T-cell (primary cell): ENCODE results near the gene UBE2S. TPM values are rescaled to one million over a fixed set of nuclear protein-coding genes. Genes with fewer than 3 reads are reported as not detected.

ENCODE experiments used
- ATAC-seq, 4 experiments: fragments of 200-7000 bp in 3 of 4; fragments of 150-1000 bp in 1 of 4; cut with Tn5 transposase; replicated peaks in 1 of 4; 1 replicate in 3 of 4; 2 replicates in 1 of 4; pipeline ENCODE4 v1.10.0; 2021; ENCODE audit warnings: moderate library complexity in 3 of 4, mild to moderate bottlenecking in 2 of 4, moderate number of reproducible peaks in 1 of 4
- CTCF ChIA-PET, 2 donors: fragments of 300-600 bp; sonication (Branson Sonifier 250); formaldehyde crosslinking; loops; one replicate each; lab custom pipeline; 2022; ENCODE audit warnings: antibody characterized with exemption in 2 of 2; lab: Charles Lee
- POLR2A ChIA-PET, 2 donors: fragments of 300-600 bp; sonication (Branson Sonifier 250); formaldehyde crosslinking; loops; one replicate each; lab custom pipeline; 2022; ENCODE audit warnings: antibody characterized with exemption in 2 of 2; lab: Charles Lee
- DNase-seq, 35 experiments: peaks; one replicate each; pipeline versions ENCODE4 v3.0.0 to v3.0.0-alpha.2; 2013 to 2023
- H3K27ac ChIP-seq: one replicate; pipeline ENCODE4 v1.5.1; 2013; ENCODE audit warnings: low read length
- H3K27me3 ChIP-seq, 2 experiments: replicated peaks in 1 of 2; 1 replicate in 1 of 2; 2 replicates in 1 of 2; pipeline versions ENCODE4 v1.6.1 to v1.7.0; 2013; ENCODE audit warnings: low read length in 1 of 2, mixed read lengths in 1 of 2; ENCODE audit not compliant: control insufficient read depth in 2 of 2, insufficient read depth in 2 of 2; ENCODE audit errors: extremely low read depth in 1 of 2
- H3K36me3 ChIP-seq, 2 donors: 1 replicate in 1 of 2; 2 replicates in 1 of 2; pipeline versions ENCODE4 v1.6.1 to v1.7.0; 2013; ENCODE audit warnings: low read length in 1 of 2; ENCODE audit not compliant: control insufficient read depth in 2 of 2, insufficient read depth in 1 of 2; ENCODE audit errors: extremely low read depth in 1 of 2
- H3K4me1 ChIP-seq, 2 experiments: 1 replicate in 1 of 2; 2 replicates in 1 of 2; pipeline versions ENCODE4 v1.6.1 to v1.7.0; 2013; ENCODE audit warnings: low read length in 2 of 2, mixed read lengths in 1 of 2; ENCODE audit not compliant: insufficient read depth in 2 of 2, control insufficient read depth in 1 of 2; ENCODE audit errors: extremely low read depth in 1 of 2
- H3K4me3 ChIP-seq, 2 donors: 1 replicate in 1 of 2; 2 replicates in 1 of 2; pipeline versions ENCODE4 v1.5.1 to v1.7.0; 2013; ENCODE audit warnings: mild to moderate bottlenecking in 2 of 2, low read length in 1 of 2, moderate library complexity in 1 of 2; ENCODE audit not compliant: control insufficient read depth in 1 of 2; ENCODE audit errors: extremely low read depth in 1 of 2
- H3K9me3 ChIP-seq: 2 replicates; pipeline ENCODE4 v1.7.0; 2013
- H3K27ac Mint-ChIP-seq, 2 donors: one replicate each; pipeline ENCODE4 v1.8.0; 2020 to 2021; ENCODE audit warnings: mild to moderate bottlenecking in 2 of 2, mixed read lengths in 2 of 2
- H3K27me3 Mint-ChIP-seq, 2 donors: one replicate each; pipeline ENCODE4 v1.8.0; 2021 to 2022; ENCODE audit warnings: mixed read lengths in 2 of 2
- H3K36me3 Mint-ChIP-seq: one replicate; pipeline ENCODE4 v1.8.0; 2021; ENCODE audit warnings: mixed read lengths
- H3K4me1 Mint-ChIP-seq, 3 donors: one replicate each; pipeline ENCODE4 v1.8.0; 2020 to 2022; ENCODE audit warnings: mixed read lengths in 3 of 3, mild to moderate bottlenecking in 1 of 3
- H3K4me3 Mint-ChIP-seq, 3 donors: one replicate each; pipeline ENCODE4 v1.8.0; 2020 to 2022; ENCODE audit warnings: mild to moderate bottlenecking in 3 of 3, mixed read lengths in 3 of 3, moderate library complexity in 3 of 3
- H3K9me3 Mint-ChIP-seq, 3 donors: one replicate each; pipeline ENCODE4 v1.8.0; 2020 to 2022; ENCODE audit warnings: mixed read lengths in 3 of 3
- whole genome bisulfite sequencing: methylation state at CpG from one replicate; pipeline ENCODE4 v1.1.5; 2013; ENCODE audit warnings: missing lambda C conversion rate; ENCODE audit not compliant: insufficient coverage; 5-methylcytosine and 5-hydroxymethylcytosine counted together
- total RNA-seq, 35 experiments: library from RNA in 6 of 35; stranded (reverse) in 6 of 35; fragments of 120-200 nt in 1 of 35; gene quantifications; one replicate each; pipeline versions ENCODE4 v1.2.1 to v1.2.4 and lab custom pipeline; 2013 to 2026

Gene UBE2S
- total RNA-seq, 5 donors from 2014 or later (not counting 1 experiment from before 2014, with no cell fraction given), result 27.5 to 75.2 (median 35.1) TPM

- ChIA-PET POLR2A (no interaction called here), CTCF (no interaction called here)
- peaks cover 19 to 33% (median 20%) of the 10 kb centered on the region in 3 donors for H3K4me1 Mint-ChIP-seq
- Histone ChIP-seq H3K4me3 (peak overlapping the region; percentile 45 to 70), H3K4me1 (peaks cover 0 to 33% of the 10 kb centered on the region in 2 experiments), H3K9me3 (no peaks in the 10 kb centered on the region), H3K27me3 (peaks cover 2 to 77% of the 10 kb centered on the region in 2 experiments), H3K27ac (no peak overlapping the region), H3K36me3 (no peaks in the 10 kb centered on the region)
- H3K36me3 Mint-ChIP-seq, result no peaks in the 10 kb centered on the region
- peaks cover 31 to 47% of the 10 kb centered on the region in 2 donors for H3K27me3 Mint-ChIP-seq
- no peak overlapping the region for H3K27ac Mint-ChIP-seq
- H3K9me3 Mint-ChIP-seq, result no peaks in the 10 kb centered on the region
- 6% methylated on average over 13 of the region's 24 CpGs for WGBS
- H3K4me3 Mint-ChIP-seq, result peak overlapping the region; percentile 61 to 78 (median 73)
- peak in 1 of 35 experiments; percentile 26 for DNase-seq
- peak in 3 of 4 experiments; percentile 2 to 7 (median 7) for ATAC-seq
Measured at GRCh38 chr19:55353356-55353802, 54.2 kb downstream of the UBE2S start.

DNA sequence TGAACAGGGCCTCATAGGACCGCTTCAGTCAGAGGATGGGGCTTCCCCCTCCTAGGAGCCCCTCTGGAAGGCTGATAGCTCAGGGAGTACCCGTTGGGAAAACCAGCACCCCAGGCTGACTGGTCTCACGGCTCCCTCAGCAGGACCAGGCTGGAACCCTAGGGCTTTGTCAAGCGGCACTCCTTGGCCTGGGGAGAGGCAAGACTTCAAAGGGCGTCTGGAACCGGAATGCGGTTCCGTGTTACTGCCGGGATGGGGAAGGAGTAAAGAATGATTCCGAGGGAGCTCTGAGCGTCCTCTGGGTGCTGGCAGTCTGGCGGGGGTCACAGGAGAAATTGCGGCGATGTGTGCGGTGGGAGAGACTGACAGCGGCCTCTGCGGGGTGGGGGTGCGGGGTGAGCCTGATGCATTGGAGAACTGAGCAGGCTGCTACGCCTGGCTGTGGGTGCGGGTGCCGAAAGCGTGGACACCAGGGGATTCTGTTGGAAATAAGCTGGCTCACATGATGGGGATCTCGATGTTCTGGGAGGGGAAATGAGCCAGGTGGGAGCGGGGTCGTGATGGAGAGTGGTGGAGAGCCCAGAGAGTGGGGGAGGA is 54.9 kb downstream of the UBE2S start:
- Histone ChIP-seq H3K27me3 (peaks cover 2 to 74% of the 10 kb centered on the region in 2 experiments), H3K9me3 (no peaks in the 10 kb centered on the region), H3K4me1 (peaks cover 0 to 33% of the 10 kb centered on the region in 2 experiments), H3K36me3 (no peaks in the 10 kb centered on the region), H3K4me3 (no peak overlapping the region), H3K27ac (no peak overlapping the region)
- Mint-ChIP-seq H3K4me1 (peaks cover 19 to 33% (median 20%) of the 10 kb centered on the region in 3 donors), H3K9me3 (no peaks in the 10 kb centered on the region), H3K4me3 (peak overlapping the region in 2 of 3 donors; percentile 34 to 78), H3K36me3 (no peaks in the 10 kb centered on the region), H3K27me3 (peaks cover 31 to 45% of the 10 kb centered on the region in 2 donors), H3K27ac (no peak overlapping the region)
- 74% methylated on average over 25 of the region's 25 CpGs for WGBS
- CTCF ChIA-PET, result no interaction called here
- POLR2A ChIA-PET, result no interaction called here
- DNase-seq, result no peak
- no peak for ATAC-seq

- no peak for DNase-seq
- H3K27ac Mint-ChIP-seq, result no peak overlapping the region
- no peak for ATAC-seq
- POLR2A ChIA-PET, result no interaction called here
- peaks cover 26 to 39% of the 10 kb centered on the region in 2 donors for H3K27me3 Mint-ChIP-seq
- peak overlapping the region in 1 of 3 donors; percentile 78 for H3K4me3 Mint-ChIP-seq
- CTCF ChIA-PET, result no interaction called here
- 21% methylated on average over 4 of the region's 6 CpGs for WGBS
- H3K9me3 Mint-ChIP-seq, result no peaks in the 10 kb centered on the region
- no peaks in the 10 kb centered on the region for H3K36me3 Mint-ChIP-seq
- Histone ChIP-seq H3K27ac (no peak overlapping the region), H3K4me1 (peaks cover 0 to 33% of the 10 kb centered on the region in 2 experiments), H3K27me3 (peaks cover 2 to 69% of the 10 kb centered on the region in 2 experiments), H3K36me3 (no peaks in the 10 kb centered on the region), H3K4me3 (no peak overlapping the region), H3K9me3 (no peaks in the 10 kb centered on the region)
- peaks cover 19 to 33% (median 20%) of the 10 kb centered on the region in 3 donors for H3K4me1 Mint-ChIP-seq
Measured at GRCh38 chr19:55352040-55352439, 55.5 kb downstream of the UBE2S start.

GRCh38 chr19:55350620-55351315 is 56.8 kb downstream of the UBE2S start:
- ChIA-PET POLR2A (interaction anchor here in 1 of 2 donors (0.5 kb wide), 1 partner anchor 56 kb away, joined by 3 read pairs; no protein-coding TSS in a partner anchor), CTCF (no interaction called here)
- H3K4me1 Mint-ChIP-seq, result peaks cover 19 to 33% (median 20%) of the 10 kb centered on the region in 3 donors
- no peak overlapping the region for H3K27ac ChIP-seq
- H3K27me3 ChIP-seq, result peaks cover 0 to 57% of the 10 kb centered on the region in 2 experiments
- no peak for ATAC-seq
- peaks cover 0 to 33% of the 10 kb centered on the region in 2 experiments for H3K4me1 ChIP-seq
- no peak overlapping the region for H3K4me3 Mint-ChIP-seq
- H3K9me3 ChIP-seq, result no peaks in the 10 kb centered on the region
- H3K27ac Mint-ChIP-seq, result peak overlapping the region in 1 of 2 donors; percentile 43
- no peak for DNase-seq
- H3K4me3 ChIP-seq, result no peak overlapping the region
- 65% methylated on average over 8 of the region's 11 CpGs for WGBS
- H3K36me3 ChIP-seq, result no peaks in the 10 kb centered on the region
- H3K9me3 Mint-ChIP-seq, result no peaks in the 10 kb centered on the region
- peaks cover 24 to 38% of the 10 kb centered on the region in 2 donors for H3K27me3 Mint-ChIP-seq
- H3K36me3 Mint-ChIP-seq, result no peaks in the 10 kb centered on the region

Other genes with a start within 250 kb of the UBE2S start
- gene DNAAF3, start 241.2 kb downstream of the UBE2S start, total RNA-seq, result not detected
- gene SYT5, start 227.5 kb downstream of the UBE2S start, total RNA-seq, result 1 to 10 TPM in 2 of 5 donors, not detected in 3; 2.7 to 2.9 TPM
- 1 to 10 TPM in 1 of 5 donors, under 1 TPM in 2, not detected in 2; 0.16 to 1.1 (median 0.51) TPM for gene PTPRH, start 198.3 kb downstream of the UBE2S start, total RNA-seq
- 10 to 100 TPM; 10.6 to 22.4 (median 18.2) TPM for gene TMEM86B, start 179.0 kb downstream of the UBE2S start, total RNA-seq
- gene PPP6R1, start 148.8 kb downstream of the UBE2S start, total RNA-seq, result 100 to 1,000 TPM; 173 to 208 (median 194) TPM
- 10 to 100 TPM; 16.8 to 27.6 (median 24.7) TPM for gene HSPBP1, start 127.7 kb downstream of the UBE2S start, total RNA-seq
- 1 to 10 TPM; 2.9 to 5.8 (median 3.9) TPM for gene BRSK1, start 123.8 kb downstream of the UBE2S start, total RNA-seq
- gene TMEM150B, start 82.4 kb downstream of the UBE2S start, total RNA-seq, result under 1 TPM in 1 of 5 donors, not detected in 4; 0.47 TPM
- gene KMT5C, start 67.9 kb downstream of the UBE2S start, total RNA-seq, result 10 to 100 TPM; 24.4 to 71.8 (median 30.7) TPM
- under 1 TPM in 2 of 5 donors, not detected in 3; 0.12 to 0.51 TPM for gene COX6B2, start 53.1 kb downstream of the UBE2S start, total RNA-seq
- not detected for gene GARIN5B, start 44.5 kb downstream of the UBE2S start, total RNA-seq
- gene IL11, start 37.3 kb downstream of the UBE2S start, total RNA-seq, result under 1 TPM in 2 of 5 donors, not detected in 3; 0.53 to 0.96 TPM
- not detected for gene TMEM190, start 31.0 kb downstream of the UBE2S start, total RNA-seq
- gene TMEM238, start 23.5 kb downstream of the UBE2S start, total RNA-seq, result 10 to 100 TPM; 10.8 to 23.2 (median 20.0) TPM
- gene RPL28, start 21.9 kb downstream of the UBE2S start, total RNA-seq, result 1,000 to 10,000 TPM; 3,465 to 4,436 (median 4,286) TPM
- not detected for gene SHISA7, start 35.5 kb upstream of the UBE2S start, total RNA-seq
- gene ISOC2, start 53.9 kb upstream of the UBE2S start, total RNA-seq, result 10 to 100 TPM in 3 of 5 donors, 1 to 10 TPM in 2; 6.8 to 18.9 (median 14.7) TPM
- gene C19orf85, start 57.0 kb upstream of the UBE2S start, total RNA-seq, result not detected
- 10 to 100 TPM; 14.2 to 24.1 (median 16.2) TPM for gene ZNF628, start 68.8 kb upstream of the UBE2S start, total RNA-seq
- gene NAT14, start 77.4 kb upstream of the UBE2S start, total RNA-seq, result 10 to 100 TPM in 1 of 5 donors, 1 to 10 TPM in 4; 6.3 to 10.4 (median 8.1) TPM
- gene SSC5D, start 80.6 kb upstream of the UBE2S start, total RNA-seq, result 1 to 10 TPM in 2 of 5 donors, under 1 TPM in 3; 0.38 to 1.3 (median 0.66) TPM
- gene SBK2, start 129.3 kb upstream of the UBE2S start, total RNA-seq, result not detected
- not detected for gene SBK3, start 137.8 kb upstream of the UBE2S start, total RNA-seq
- gene ZNF579, start 173.1 kb upstream of the UBE2S start, total RNA-seq, result 10 to 100 TPM in 3 of 5 donors, 1 to 10 TPM in 2; 5.4 to 13.3 (median 10.0) TPM
- 10 to 100 TPM in 4 of 5 donors, 1 to 10 TPM in 1; 9.8 to 27.7 (median 19.0) TPM for gene FIZ1, start 191.7 kb upstream of the UBE2S start, total RNA-seq
- gene ZNF524, start 192.5 kb upstream of the UBE2S start, total RNA-seq, result 10 to 100 TPM; 14.9 to 42.2 (median 33.4) TPM
- 10 to 100 TPM; 16.3 to 29.4 (median 27.3) TPM for gene ZNF865, start 197.9 kb upstream of the UBE2S start, total RNA-seq
- gene ZNF784, start 216.8 kb upstream of the UBE2S start, total RNA-seq, result 10 to 100 TPM in 2 of 5 donors, 1 to 10 TPM in 3; 7.2 to 13.3 (median 8.2) TPM
- 100 to 1,000 TPM in 2 of 5 donors, 10 to 100 TPM in 3; 44.6 to 116 (median 94.2) TPM for gene ZNF580, start 233.2 kb upstream of the UBE2S start, total RNA-seq
- 10 to 100 TPM; 26.4 to 38.7 (median 31.9) TPM for gene ZNF581, start 235.9 kb upstream of the UBE2S start, total RNA-seq
- 1 to 10 TPM; 1.7 to 4.7 (median 3.8) TPM for gene CCDC106, start 240.4 kb upstream of the UBE2S start, total RNA-seq
- gene U2AF2, start 247.2 kb upstream of the UBE2S start, total RNA-seq, result 100 to 1,000 TPM; 254 to 310 (median 303) TPM